Activated CD4-positive, alpha-beta T cell treated with anti-CD3 and anti-CD28 coated beads, Interleukin-2, amount 10 ng/mL, durations not matched to agents 7 days and 5 days (primary cell): Measurements from ENCODE around the gene FBXW7. TPM values are rescaled to one million over a fixed set of nuclear protein-coding genes. Genes with fewer than 3 reads are reported as not detected.

Source experiments
- CTCF ChIA-PET: fragments of 350-600 bp; sonication (Branson Sonifier 250); formaldehyde crosslinking; loops from one replicate; lab custom pipeline; 2021; ENCODE audit warnings: antibody characterized with exemption; lab: Charles Lee
- POLR2A ChIA-PET: fragments of 350-600 bp; sonication (Branson Sonifier 250); formaldehyde crosslinking; loops from one replicate; lab custom pipeline; 2021; ENCODE audit warnings: antibody characterized with exemption; lab: Charles Lee
- DNase-seq: peaks from one replicate; pipeline ENCODE4 v3.0.0-alpha.2; 2020
- H3K27ac Mint-ChIP-seq: one replicate; pipeline ENCODE4 v1.8.0; 2021; ENCODE audit warnings: mild to moderate bottlenecking, moderate library complexity, mixed read lengths
- H3K27me3 Mint-ChIP-seq: one replicate; pipeline ENCODE4 v1.8.0; 2021; ENCODE audit warnings: mixed read lengths
- H3K36me3 Mint-ChIP-seq: one replicate; pipeline ENCODE4 v1.8.0; 2021; ENCODE audit warnings: low read depth, mixed read lengths
- H3K4me1 Mint-ChIP-seq: one replicate; pipeline ENCODE4 v1.8.0; 2021; ENCODE audit warnings: mixed read lengths
- H3K4me3 Mint-ChIP-seq: one replicate; pipeline ENCODE4 v1.8.0; 2021; ENCODE audit warnings: mild to moderate bottlenecking, moderate library complexity, mixed read lengths
- H3K9me3 Mint-ChIP-seq: one replicate; pipeline ENCODE4 v1.8.0; 2021; ENCODE audit warnings: mixed read lengths
- total RNA-seq, 2 experiments: library from RNA; stranded (reverse); gene quantifications; one replicate each; pipeline ENCODE4 v1.2.3, GENCODE V29; 2021

Gene FBXW7, protein sequence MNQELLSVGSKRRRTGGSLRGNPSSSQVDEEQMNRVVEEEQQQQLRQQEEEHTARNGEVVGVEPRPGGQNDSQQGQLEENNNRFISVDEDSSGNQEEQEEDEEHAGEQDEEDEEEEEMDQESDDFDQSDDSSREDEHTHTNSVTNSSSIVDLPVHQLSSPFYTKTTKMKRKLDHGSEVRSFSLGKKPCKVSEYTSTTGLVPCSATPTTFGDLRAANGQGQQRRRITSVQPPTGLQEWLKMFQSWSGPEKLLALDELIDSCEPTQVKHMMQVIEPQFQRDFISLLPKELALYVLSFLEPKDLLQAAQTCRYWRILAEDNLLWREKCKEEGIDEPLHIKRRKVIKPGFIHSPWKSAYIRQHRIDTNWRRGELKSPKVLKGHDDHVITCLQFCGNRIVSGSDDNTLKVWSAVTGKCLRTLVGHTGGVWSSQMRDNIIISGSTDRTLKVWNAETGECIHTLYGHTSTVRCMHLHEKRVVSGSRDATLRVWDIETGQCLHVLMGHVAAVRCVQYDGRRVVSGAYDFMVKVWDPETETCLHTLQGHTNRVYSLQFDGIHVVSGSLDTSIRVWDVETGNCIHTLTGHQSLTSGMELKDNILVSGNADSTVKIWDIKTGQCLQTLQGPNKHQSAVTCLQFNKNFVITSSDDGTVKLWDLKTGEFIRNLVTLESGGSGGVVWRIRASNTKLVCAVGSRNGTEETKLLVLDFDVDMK
- total RNA-seq: 10 to 100 TPM; 49.4 to 52.2 TPM

DNA sequence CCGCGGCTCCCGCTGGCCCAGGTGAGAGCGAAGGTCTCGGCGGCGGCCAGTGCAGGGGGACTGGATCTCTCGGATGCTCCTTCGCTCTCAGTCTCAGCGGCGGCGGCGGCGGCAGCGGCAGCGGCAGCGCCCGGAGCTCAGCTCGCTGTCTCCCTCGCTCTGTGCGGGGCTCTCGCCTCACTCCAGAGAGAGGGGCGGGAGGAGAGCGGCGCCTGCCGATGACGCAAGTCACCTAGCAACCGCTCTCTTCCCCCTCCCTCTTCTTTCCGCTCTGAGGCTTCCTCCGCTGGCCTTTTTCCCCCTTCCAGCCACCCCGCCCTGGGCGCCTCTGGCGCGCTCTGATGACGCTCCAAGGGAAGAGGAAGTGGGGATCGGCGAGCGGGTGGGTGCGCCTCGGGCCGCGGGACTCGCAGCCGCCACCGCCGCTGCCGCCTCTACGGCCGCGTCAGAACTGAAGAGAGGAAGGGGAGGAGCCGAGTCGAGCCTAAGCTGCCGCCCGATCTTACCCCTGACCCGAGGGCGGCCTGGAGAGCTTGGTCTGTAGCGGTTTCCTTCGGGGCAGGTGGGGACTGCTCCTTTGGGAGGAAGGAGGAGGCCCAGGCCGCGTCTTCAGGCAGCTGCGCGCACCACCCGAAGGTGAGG is at the start of gene FBXW7:
TSS of gene FBXW7 (minus strand) at position 190 of the 642 bp plus-strand sequence. CDS start 124,289 bp downstream, outside the sequence.
- H3K27ac Mint-ChIP-seq: peak within 1 kb of the TSS; percentile 99
- peaks cover 45% of the 10 kb centered on the region for H3K36me3 Mint-ChIP-seq
- H3K9me3 Mint-ChIP-seq: no peaks in the 10 kb centered on the region
- DNase-seq: peak; percentile 99
- peaks cover 46% of the 10 kb centered on the region for H3K4me1 Mint-ChIP-seq
- POLR2A ChIA-PET: interaction anchor here (0.5 to 3.2 kb wide), 4 partner anchors 10 to 119 kb away, joined by 3 to 22 read pairs (median 4); no protein-coding TSS in a partner anchor
- H3K27me3 Mint-ChIP-seq: no peaks in the 10 kb centered on the region
- CTCF ChIA-PET: interaction anchor here (0.7 to 3.0 kb wide), 8 partner anchors 9 to 37 kb away, joined by 3 to 10 read pairs (median 5); no protein-coding TSS in a partner anchor
- peak within 1 kb of the TSS; percentile 83 for H3K4me3 Mint-ChIP-seq

DNA sequence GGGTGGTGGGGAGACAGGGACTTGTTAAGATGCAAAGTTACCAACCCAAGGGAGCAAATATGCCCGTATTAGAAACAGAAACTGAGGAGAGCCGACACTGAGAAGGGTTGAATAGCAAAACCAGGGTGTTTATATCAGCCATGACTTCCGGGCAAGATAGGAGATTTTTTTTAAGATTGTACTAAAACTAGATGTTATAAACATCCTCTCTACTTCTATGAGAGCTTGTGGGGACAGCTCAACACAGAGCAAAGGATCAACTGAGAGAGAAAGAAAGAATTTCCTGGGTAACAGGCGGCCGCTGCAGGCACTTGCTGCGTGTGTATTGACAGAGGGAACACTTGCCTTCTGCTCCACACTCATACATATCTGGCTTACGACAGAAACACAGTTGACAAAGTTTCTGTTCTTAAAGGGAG is 49.1 kb upstream of the FBXW7 start:
- H3K9me3 Mint-ChIP-seq: no peaks in the 10 kb centered on the region
- ChIA-PET POLR2A (no interaction called here), CTCF (interaction anchor here (0.6 kb wide), 1 partner anchor 11 kb away, joined by 3 read pairs; no protein-coding TSS in a partner anchor)

DNA sequence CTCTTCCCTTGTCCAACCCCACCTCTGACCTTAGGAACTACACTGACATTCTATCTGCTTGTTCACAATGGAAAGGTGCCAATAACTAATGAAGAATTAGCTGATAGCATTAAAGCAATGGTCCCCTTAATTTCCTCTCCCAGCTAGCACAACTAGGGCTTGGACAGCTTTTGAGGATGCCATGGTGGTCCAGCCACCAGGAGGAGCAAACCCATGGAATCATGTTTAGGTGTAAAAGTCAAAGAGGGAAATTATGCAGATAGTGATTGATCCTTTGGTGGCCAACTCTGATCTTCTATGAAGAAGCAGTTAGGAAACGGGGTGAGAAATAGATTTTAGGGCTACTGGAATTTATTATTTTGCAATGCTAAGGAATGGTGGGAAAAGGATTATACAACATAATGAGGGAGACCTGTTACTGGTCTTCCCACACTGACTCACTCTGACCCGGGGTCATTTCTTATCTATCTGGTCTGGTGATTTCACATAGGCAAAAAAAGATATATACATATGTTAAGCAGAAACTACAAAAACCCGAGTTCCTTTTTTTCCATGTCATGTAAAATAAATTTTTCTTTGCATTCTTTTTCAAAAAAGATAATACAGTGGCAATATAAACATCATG is 45.8 kb upstream of the FBXW7 start:
- H3K27ac Mint-ChIP-seq: no peak overlapping the region
- H3K36me3 Mint-ChIP-seq: no peaks in the 10 kb centered on the region
- DNase-seq: no peak
- H3K4me3 Mint-ChIP-seq: no peak overlapping the region
- ChIA-PET CTCF (no interaction called here), POLR2A (no interaction called here)
- no peaks in the 10 kb centered on the region for H3K9me3 Mint-ChIP-seq
- H3K27me3 Mint-ChIP-seq: peaks cover 3% of the 10 kb centered on the region
- peaks cover 9% of the 10 kb centered on the region for H3K4me1 Mint-ChIP-seq

More for the DNA sequence above, 49.1 kb upstream of the FBXW7 start:
- peaks cover 6% of the 10 kb centered on the region for H3K27me3 Mint-ChIP-seq
- peak overlapping the region; percentile 26 for H3K4me3 Mint-ChIP-seq
- H3K4me1 Mint-ChIP-seq: peaks cover 11% of the 10 kb centered on the region
- peak overlapping the region; percentile 84 for H3K27ac Mint-ChIP-seq
- DNase-seq: no peak
- no peaks in the 10 kb centered on the region for H3K36me3 Mint-ChIP-seq

DNA sequence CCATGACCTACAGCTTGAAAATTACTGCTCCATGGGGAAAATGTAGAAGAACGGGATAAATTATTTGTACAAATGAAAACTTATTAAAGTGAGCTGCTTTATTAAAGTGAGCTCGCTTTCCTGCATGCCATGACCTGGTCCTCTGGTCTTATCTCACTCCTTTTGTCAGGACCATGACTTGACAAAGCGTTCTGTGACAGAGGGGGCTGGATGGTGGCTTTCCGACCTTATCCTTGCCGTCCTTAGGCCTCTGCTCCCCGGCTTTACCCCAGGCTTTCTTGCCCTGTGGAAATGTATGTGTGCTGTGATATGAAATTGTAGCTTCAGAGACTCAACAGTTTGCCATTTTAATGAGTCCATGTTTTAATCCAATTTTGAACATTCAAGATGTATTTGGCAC is 44.0 kb upstream of the FBXW7 start:
- ChIA-PET POLR2A (no interaction called here), CTCF (interaction anchor here (1.0 to 1.1 kb wide), 2 partner anchors 26 to 71 kb away, joined by 3 to 5 read pairs; no protein-coding TSS in a partner anchor)
- peaks cover 5% of the 10 kb centered on the region for H3K27me3 Mint-ChIP-seq
- no peaks in the 10 kb centered on the region for H3K9me3 Mint-ChIP-seq
- no peak for DNase-seq
- H3K27ac Mint-ChIP-seq: no peak overlapping the region
- no peaks in the 10 kb centered on the region for H3K36me3 Mint-ChIP-seq
- no peak overlapping the region for H3K4me3 Mint-ChIP-seq
- H3K4me1 Mint-ChIP-seq: peaks cover 4% of the 10 kb centered on the region

DNA sequence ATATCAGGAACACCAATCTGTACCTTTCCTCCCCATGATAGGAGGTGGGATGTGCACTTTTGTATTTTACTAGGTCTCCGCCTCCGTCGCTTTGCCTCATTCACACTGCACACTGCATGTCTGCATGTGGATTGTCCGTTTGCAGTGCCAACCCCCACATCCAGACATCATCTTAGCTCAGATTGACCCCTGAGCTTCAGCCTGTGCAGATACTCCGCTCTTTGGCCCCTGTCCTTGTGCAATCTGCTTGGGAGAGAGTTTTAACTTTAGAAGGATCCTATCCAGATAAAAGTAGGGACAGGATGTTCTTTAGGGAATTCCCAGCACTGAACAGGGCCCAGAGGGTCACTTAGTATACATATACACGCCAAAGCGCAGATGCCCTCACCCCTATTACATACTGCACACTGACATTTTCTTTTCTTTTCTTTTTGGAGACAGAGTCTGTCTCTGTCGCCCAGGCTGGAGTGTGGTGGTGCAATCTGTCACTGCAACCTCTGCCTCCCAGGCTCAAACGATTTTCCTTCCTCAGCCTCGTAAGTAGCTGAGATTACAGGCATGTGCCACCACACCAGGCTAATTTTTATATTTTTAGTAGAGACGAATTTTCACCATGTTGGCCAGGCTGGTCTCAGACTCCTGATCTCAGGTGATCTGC is 43.3 kb upstream of the FBXW7 start:
- DNase-seq: no peak
- Mint-ChIP-seq H3K4me3 (no peak overlapping the region), H3K36me3 (no peaks in the 10 kb centered on the region), H3K9me3 (no peaks in the 10 kb centered on the region), H3K27me3 (peaks cover 7% of the 10 kb centered on the region), H3K4me1 (no peaks in the 10 kb centered on the region), H3K27ac (no peak overlapping the region)
- CTCF ChIA-PET: interaction anchor here (0.6 to 1.1 kb wide), 7 partner anchors 15 to 98 kb away, joined by 3 to 5 read pairs (median 3); no protein-coding TSS in a partner anchor
- POLR2A ChIA-PET: no interaction called here

DNA sequence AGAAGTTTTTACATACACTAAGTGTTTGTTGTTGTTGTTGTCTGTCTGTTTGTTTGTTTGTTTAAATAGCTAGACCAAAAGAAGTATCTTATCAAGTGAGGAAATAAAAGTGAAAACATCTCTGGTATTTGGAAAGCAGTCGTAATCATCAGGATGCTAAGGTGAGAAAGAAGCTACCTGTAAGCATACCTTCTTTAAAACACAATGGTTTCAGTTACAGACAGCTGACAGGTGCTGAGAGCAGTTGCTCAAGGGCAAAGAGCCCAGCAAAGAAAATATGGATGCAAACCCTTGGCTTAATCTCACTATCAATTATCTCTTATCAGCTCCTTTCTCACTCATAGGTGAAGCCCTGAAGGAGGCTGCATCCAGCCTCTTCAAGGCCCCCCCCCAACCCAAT is 42.8 kb upstream of the FBXW7 start:
- Mint-ChIP-seq H3K27me3 (peaks cover 7% of the 10 kb centered on the region), H3K27ac (no peak overlapping the region), H3K9me3 (no peaks in the 10 kb centered on the region), H3K4me3 (no peak overlapping the region), H3K4me1 (no peaks in the 10 kb centered on the region), H3K36me3 (no peaks in the 10 kb centered on the region)
- ChIA-PET CTCF (interaction anchor here (0.6 to 1.1 kb wide), 6 partner anchors 14 to 98 kb away, joined by 3 read pairs; no protein-coding TSS in a partner anchor), POLR2A (no interaction called here)
- no peak for DNase-seq

DNA sequence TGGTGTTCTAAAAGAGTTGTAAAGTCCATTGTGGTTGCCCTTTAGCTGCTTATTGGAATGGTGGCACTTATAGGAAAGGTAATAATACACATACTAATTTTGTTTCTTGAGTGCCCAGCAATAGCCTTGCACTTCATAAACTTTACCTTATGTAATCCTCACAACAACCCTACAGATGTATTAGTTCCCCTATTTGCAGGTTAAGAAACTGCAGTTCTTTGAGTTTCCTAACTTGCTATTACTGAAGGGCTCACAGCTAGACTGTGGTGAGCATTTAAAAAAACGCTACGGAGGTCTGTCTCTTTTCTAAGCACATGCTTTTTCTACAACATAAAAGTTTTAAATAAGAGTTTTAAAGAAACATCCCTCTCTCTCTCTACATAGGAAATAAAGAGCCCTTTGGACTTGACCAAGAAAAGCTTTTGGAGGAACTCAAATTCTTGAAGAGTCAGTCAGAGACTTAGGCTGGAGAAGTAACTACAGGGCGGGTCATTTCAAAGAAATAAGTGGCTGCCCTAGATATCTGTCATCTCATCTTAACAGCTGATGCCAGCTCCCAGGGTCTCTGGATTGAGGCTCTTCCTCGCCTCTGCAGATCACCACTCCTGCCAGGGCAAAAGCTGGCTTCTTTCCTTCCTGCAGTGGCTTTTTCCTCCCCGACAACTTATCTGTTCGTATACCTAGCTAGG is 42.0 kb upstream of the FBXW7 start:
- Mint-ChIP-seq H3K4me3 (no peak overlapping the region), H3K4me1 (no peaks in the 10 kb centered on the region), H3K27me3 (peaks cover 7% of the 10 kb centered on the region), H3K9me3 (no peaks in the 10 kb centered on the region), H3K27ac (no peak overlapping the region), H3K36me3 (no peaks in the 10 kb centered on the region)
- CTCF ChIA-PET: interaction anchor here (0.8 to 1.0 kb wide), 4 partner anchors 13 to 97 kb away, joined by 3 read pairs; no protein-coding TSS in a partner anchor
- POLR2A ChIA-PET: no interaction called here
- no peak for DNase-seq

DNA sequence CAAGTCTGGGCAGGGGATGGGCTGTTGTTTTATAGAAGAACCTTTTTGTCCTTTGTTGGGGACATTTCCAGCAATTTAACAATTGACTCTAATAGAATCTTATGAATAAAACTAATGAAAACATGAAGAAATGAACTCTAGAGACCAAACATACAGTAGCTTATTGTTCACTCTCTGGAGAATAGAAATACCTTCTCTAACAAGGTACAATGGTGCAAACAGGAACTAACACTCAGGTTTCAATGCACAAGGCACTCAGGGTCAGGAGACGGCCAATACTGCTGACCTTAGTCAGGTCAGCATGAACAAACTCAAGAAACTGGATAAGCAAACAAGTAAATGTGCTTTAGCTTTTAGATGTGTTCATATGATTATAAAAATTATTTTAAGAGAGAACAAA is 39.6 kb upstream of the FBXW7 start:
- Mint-ChIP-seq H3K4me3 (no peak overlapping the region), H3K27ac (no peak overlapping the region), H3K27me3 (peaks cover 7% of the 10 kb centered on the region), H3K4me1 (no peaks in the 10 kb centered on the region), H3K9me3 (no peaks in the 10 kb centered on the region), H3K36me3 (no peaks in the 10 kb centered on the region)
- ChIA-PET CTCF (no interaction called here), POLR2A (no interaction called here)
- no peak for DNase-seq

DNA sequence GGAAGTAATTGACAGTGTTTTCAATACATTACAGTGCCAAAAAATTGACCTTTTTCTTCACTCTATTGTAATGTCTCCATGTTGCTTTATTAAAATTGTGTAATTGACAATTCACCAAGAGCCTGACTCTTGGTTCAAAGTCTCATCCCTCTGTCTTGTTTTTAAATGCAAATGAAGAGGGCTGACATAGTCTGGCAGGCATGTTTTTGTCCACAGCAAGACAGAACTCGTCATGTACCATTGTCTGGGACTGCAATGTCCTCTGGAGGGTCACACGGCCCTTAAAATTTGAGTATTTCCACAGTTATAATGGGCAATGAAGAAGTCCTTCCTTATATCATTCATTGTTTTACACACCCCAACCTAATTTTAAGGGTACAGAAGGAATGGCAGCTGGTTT is 38.0 kb upstream of the FBXW7 start:
- H3K4me1 Mint-ChIP-seq: no peaks in the 10 kb centered on the region
- CTCF ChIA-PET: interaction anchor here (1.1 kb wide), 1 partner anchor 12 kb away, joined by 3 read pairs; no protein-coding TSS in a partner anchor
- H3K9me3 Mint-ChIP-seq: peaks cover 2% of the 10 kb centered on the region
- no peaks in the 10 kb centered on the region for H3K36me3 Mint-ChIP-seq
- H3K4me3 Mint-ChIP-seq: no peak overlapping the region
- DNase-seq: no peak
- H3K27ac Mint-ChIP-seq: no peak overlapping the region
- POLR2A ChIA-PET: no interaction called here
- H3K27me3 Mint-ChIP-seq: peaks cover 7% of the 10 kb centered on the region

DNA sequence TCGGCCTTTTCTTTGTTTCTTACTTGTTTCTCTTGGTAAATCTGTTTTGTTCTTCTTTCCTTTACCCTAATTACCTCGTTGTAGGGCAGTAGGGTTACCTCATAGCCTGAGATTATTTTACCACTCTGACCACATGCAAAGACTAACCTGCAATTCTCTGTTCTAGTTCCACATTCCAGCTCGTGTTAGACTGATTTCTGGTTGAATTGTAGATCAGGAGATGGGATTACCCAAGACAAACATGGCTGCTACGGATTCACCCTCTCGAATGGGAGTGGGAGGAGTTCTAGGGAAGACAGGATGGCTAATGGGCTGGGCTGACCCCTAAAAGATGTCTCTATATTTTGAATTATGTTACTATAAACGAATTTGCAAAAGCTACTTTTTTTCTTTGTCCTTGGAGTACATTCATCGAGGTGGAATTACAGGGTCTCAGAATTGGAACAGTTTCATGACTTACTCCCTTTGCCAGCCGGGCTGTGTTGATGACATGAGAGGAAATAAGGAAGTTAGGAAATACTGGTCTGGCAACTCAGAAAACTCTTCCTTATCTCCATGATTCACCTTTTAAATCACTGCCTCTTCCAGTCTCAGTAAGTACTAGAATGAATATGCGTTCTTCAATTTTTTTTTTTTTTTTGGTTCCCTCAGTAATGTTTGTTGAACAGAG is 36.7 kb upstream of the FBXW7 start:
- no peak overlapping the region for H3K4me3 Mint-ChIP-seq

DNA sequence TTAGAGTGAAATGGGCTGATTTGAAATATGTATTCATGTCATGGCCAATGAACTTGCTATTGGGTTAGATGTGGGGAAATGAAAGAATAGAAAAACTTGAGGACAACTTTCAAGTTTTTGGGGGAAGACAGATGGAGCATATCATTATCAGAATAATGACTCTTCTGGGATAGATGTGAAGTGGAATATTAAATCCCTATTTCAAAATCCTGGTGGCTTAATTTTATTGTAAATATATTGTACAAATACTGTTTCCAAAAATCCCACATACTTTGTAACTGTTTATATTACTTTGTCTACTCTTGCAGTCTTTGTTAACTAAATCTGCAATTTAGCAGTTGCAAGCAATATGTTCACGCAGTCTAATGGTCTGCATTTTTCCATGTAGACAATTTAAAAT is 35.9 kb upstream of the FBXW7 start:
- CTCF ChIA-PET: no interaction called here
- peaks cover 7% of the 10 kb centered on the region for H3K27me3 Mint-ChIP-seq
- POLR2A ChIA-PET: no interaction called here
- DNase-seq: no peak
- no peaks in the 10 kb centered on the region for H3K36me3 Mint-ChIP-seq
- H3K27ac Mint-ChIP-seq: no peak overlapping the region
- no peaks in the 10 kb centered on the region for H3K4me1 Mint-ChIP-seq
- H3K9me3 Mint-ChIP-seq: peaks cover 2% of the 10 kb centered on the region
- no peak overlapping the region for H3K4me3 Mint-ChIP-seq

More for the DNA sequence above, 36.7 kb upstream of the FBXW7 start:
- Mint-ChIP-seq H3K36me3 (no peaks in the 10 kb centered on the region), H3K27me3 (peaks cover 7% of the 10 kb centered on the region), H3K27ac (no peak overlapping the region), H3K9me3 (peaks cover 2% of the 10 kb centered on the region), H3K4me1 (no peaks in the 10 kb centered on the region)
- ChIA-PET POLR2A (no interaction called here), CTCF (interaction anchor here (0.6 to 1.0 kb wide), 2 partner anchors 43 to 429 kb away, joined by 4 read pairs; no protein-coding TSS in a partner anchor)
- no peak for DNase-seq
